ENCODE measurements around the gene OPRM1. TPM values are rescaled to one million over a fixed set of nuclear protein-coding genes. Genes with fewer than 3 reads are reported as not detected.

Gene OPRM1
- total and polyA plus RNA-seq, 2 donors (not counting 1 experiment from before 2014, with no cell fraction given), result not detected

DNA sequence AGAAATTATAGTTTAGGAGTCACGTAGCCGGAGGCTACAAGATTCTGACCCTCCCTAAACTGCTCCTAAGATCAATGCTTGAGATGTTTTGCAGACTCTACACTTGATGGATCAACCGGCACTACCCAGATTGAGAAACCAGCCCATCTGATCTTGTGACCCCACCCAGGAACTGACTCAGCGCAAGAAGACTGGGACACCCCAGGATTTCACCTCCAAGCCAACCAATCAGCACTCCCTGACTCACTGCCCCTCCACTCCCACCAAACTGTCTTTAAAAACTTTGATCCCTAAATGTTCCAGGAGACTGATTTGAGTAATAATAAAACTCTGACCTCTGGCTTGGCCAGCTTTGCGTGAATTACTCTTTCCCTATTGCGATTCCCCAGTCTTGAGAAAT, 99.8 kb downstream of the OPRM1 start:
- no peak overlapping the region for H3K4me3 Mint-ChIP-seq
- Histone ChIP-seq H3K9me3 (ENCODE audit: control extremely low read depth in 1 of 3, control insufficient read depth in 2 of 3, insufficient read depth in 1 of 3, low read length in 2 of 3) (no peaks in the 10 kb centered on the region), H3K9ac (ENCODE audit: low read length) (no peak overlapping the region), H4K20me1 (ENCODE audit: control insufficient read depth, insufficient read depth, low read length, poor library complexity, severe bottlenecking) (no peaks in the 10 kb centered on the region), H3K4me2 (replicated peaks; ENCODE audit: low read depth, low read length, poor library complexity, severe bottlenecking) (no peak overlapping the region), H3K36me3 (replicated peaks in 1 of 2; ENCODE audit: control extremely low read depth in 1 of 2, control insufficient read depth in 1 of 2, extremely low read depth in 1 of 2, insufficient read depth in 2 of 2, low read length in 1 of 2) (no peaks in the 10 kb centered on the region), H3K79me2 (ENCODE audit: control insufficient read depth, insufficient read depth, low read length) (no peaks in the 10 kb centered on the region), H3K27me3 (replicated peaks in 1 of 4; ENCODE audit: control extremely low read depth in 1 of 4, control insufficient read depth in 3 of 4, insufficient read depth in 4 of 4, low read length in 3 of 4) (no peaks in the 10 kb centered on the region), H3K4me1 (ENCODE audit: control insufficient read depth in 2 of 2, insufficient read depth in 2 of 2, low read length in 2 of 2) (no peaks in the 10 kb centered on the region), H2AFZ (ENCODE audit: insufficient read depth, low read depth, low read length, poor library complexity, severe bottlenecking) (no peak overlapping the region), H3K27ac (ENCODE audit: low read length in 2 of 2) (no peak overlapping the region), H3K4me3 (ENCODE audit: control extremely low read depth in 1 of 5, extremely low read depth in 1 of 5, insufficient read depth in 1 of 5, low read depth in 2 of 5, low read length in 4 of 5) (no peak overlapping the region)
- WGBS (ENCODE audit: insufficient coverage), result 98% methylated on average over 5 of the region's 6 CpGs
- ChIA-PET POLR2A (no interaction called here), CTCF (no interaction called here)
- no peaks in the 10 kb centered on the region for H3K9me3 Mint-ChIP-seq (ENCODE audit: insufficient read depth)
- DNase-seq, result no peak
- no peaks in the 10 kb centered on the region for H3K4me1 Mint-ChIP-seq
- no peaks in the 10 kb centered on the region for H3K27me3 Mint-ChIP-seq
- ATAC-seq (ENCODE audit: low read depth), result no peak
- H3K27ac Mint-ChIP-seq, result no peak overlapping the region
- intact Hi-C loops (cut with micrococcal nuclease), result no loop called here
- no peak for TF ChIP-seq EZH2 (IDR thresholded peaks at IDR 0.05; ENCODE audit: borderline replicate concordance, insufficient read depth, low read depth, low read length, poor library complexity, severe bottlenecking)
- TF ChIP-seq, protein P1, sequence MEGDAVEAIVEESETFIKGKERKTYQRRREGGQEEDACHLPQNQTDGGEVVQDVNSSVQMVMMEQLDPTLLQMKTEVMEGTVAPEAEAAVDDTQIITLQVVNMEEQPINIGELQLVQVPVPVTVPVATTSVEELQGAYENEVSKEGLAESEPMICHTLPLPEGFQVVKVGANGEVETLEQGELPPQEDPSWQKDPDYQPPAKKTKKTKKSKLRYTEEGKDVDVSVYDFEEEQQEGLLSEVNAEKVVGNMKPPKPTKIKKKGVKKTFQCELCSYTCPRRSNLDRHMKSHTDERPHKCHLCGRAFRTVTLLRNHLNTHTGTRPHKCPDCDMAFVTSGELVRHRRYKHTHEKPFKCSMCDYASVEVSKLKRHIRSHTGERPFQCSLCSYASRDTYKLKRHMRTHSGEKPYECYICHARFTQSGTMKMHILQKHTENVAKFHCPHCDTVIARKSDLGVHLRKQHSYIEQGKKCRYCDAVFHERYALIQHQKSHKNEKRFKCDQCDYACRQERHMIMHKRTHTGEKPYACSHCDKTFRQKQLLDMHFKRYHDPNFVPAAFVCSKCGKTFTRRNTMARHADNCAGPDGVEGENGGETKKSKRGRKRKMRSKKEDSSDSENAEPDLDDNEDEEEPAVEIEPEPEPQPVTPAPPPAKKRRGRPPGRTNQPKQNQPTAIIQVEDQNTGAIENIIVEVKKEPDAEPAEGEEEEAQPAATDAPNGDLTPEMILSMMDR (IDR thresholded peaks at IDR 0.05), result no peak

DNA sequence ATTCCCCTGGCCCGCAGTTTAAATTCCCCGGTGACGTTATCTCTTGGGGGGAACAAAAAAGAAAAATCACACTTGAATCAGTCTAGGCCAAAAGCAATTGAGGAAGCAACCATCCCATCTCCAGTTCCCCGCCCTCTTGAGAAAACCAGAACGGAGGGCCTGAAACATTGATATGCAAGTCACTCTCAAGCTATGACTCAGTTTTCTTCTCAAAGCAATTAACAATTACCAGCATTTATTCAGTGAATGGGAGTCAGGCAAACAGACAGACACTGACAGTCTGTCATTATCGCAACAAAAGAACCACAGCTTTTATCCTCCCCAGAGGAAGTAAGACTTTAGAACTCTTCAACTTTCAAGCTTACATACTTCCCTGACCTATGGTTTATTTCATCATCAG, 100.9 kb downstream of the OPRM1 start:
- TF ChIP-seq, protein P1 (IDR thresholded peaks at IDR 0.05), result no peak
- TF ChIP-seq EZH2 (IDR thresholded peaks at IDR 0.05; ENCODE audit: borderline replicate concordance, insufficient read depth, low read depth, low read length, poor library complexity, severe bottlenecking), result no peak
- 86% methylated on average over 5 of the region's 6 CpGs for WGBS (ENCODE audit: insufficient coverage)
- no peak overlapping the region for H3K4me3 Mint-ChIP-seq
- no peak overlapping the region for H3K9ac ChIP-seq (ENCODE audit: low read length)
- ChIA-PET CTCF (no interaction called here), POLR2A (no interaction called here)
- H3K9me3 Mint-ChIP-seq (ENCODE audit: insufficient read depth), result no peaks in the 10 kb centered on the region
- no peaks in the 10 kb centered on the region for H3K79me2 ChIP-seq (ENCODE audit: control insufficient read depth, insufficient read depth, low read length)
- ATAC-seq (ENCODE audit: low read depth), result no peak
- intact Hi-C loops (cut with micrococcal nuclease), result no loop called here
- H3K27ac ChIP-seq (ENCODE audit: low read length in 2 of 2), result no peak overlapping the region
- H2AFZ ChIP-seq (ENCODE audit: insufficient read depth, low read depth, low read length, poor library complexity, severe bottlenecking), result no peak overlapping the region
- no peak overlapping the region for H3K27ac Mint-ChIP-seq
- no peaks in the 10 kb centered on the region for H3K27me3 ChIP-seq (replicated peaks in 1 of 4; ENCODE audit: control extremely low read depth in 1 of 4, control insufficient read depth in 3 of 4, insufficient read depth in 4 of 4, low read length in 3 of 4)
- no peak for DNase-seq
- no peaks in the 10 kb centered on the region for H3K27me3 Mint-ChIP-seq
- no peaks in the 10 kb centered on the region for H4K20me1 ChIP-seq (ENCODE audit: control insufficient read depth, insufficient read depth, low read length, poor library complexity, severe bottlenecking)
- H3K4me1 Mint-ChIP-seq, result no peaks in the 10 kb centered on the region
- no peaks in the 10 kb centered on the region for H3K4me1 ChIP-seq (ENCODE audit: control insufficient read depth in 2 of 2, insufficient read depth in 2 of 2, low read length in 2 of 2)
- H3K36me3 ChIP-seq (replicated peaks in 1 of 2; ENCODE audit: control extremely low read depth in 1 of 2, control insufficient read depth in 1 of 2, extremely low read depth in 1 of 2, insufficient read depth in 2 of 2, low read length in 1 of 2), result no peaks in the 10 kb centered on the region
- H3K4me2 ChIP-seq (replicated peaks; ENCODE audit: low read depth, low read length, poor library complexity, severe bottlenecking), result no peak overlapping the region
- H3K4me3 ChIP-seq (ENCODE audit: control extremely low read depth in 1 of 5, extremely low read depth in 1 of 5, insufficient read depth in 1 of 5, low read depth in 2 of 5, low read length in 4 of 5), result no peak overlapping the region
- no peaks in the 10 kb centered on the region for H3K9me3 ChIP-seq (ENCODE audit: control extremely low read depth in 1 of 3, control insufficient read depth in 2 of 3, insufficient read depth in 1 of 3, low read length in 2 of 3)
